Bone marrow (tissue), 2 donors: Measurements from ENCODE around the gene ZNF683.
"Not testable (repeated sequence)": the region's sequence is repeated elsewhere in the genome, so short reads cannot be mapped to it uniquely, and the experiment has no call there.

ENCODE experiments used
- DNase-seq, 2 donors: peaks; one replicate each; lab custom pipeline; 2025; lab: John Stamatoyannopoulos, UW

ZNF683 gene

GRCh38 chr1:26372611-26373010, at the start of gene ZNF683:
TSS of gene ZNF683 (minus strand) at chr1:26372750. CDS start at chr1:26368571, 4,179 bp downstream.
- not testable (repeated sequence) for DNase-seq

- no peak for DNase-seq
These were observed 46.9 kb upstream of the ZNF683 start for GRCh38 chr1:26419494-26419893.

GRCh38 chr1:26418865-26419349, 46.4 kb upstream of the ZNF683 start:
- DNase-seq = no peak

- DNase-seq = peak; percentile 34 to 56
These were observed 44.7 kb upstream of the ZNF683 start for GRCh38 chr1:26417111-26417759.

GRCh38 chr1:26413031-26413430, 40.5 kb upstream of the ZNF683 start:
- no peak for DNase-seq

GRCh38 chr1:26412180-26412840, 39.8 kb upstream of the ZNF683 start:
- no peak for DNase-seq

GRCh38 chr1:26411624-26412074, 39.1 kb upstream of the ZNF683 start:
- no peak for DNase-seq

GRCh38 chr1:26410706-26411623, 38.4 kb upstream of the ZNF683 start, which contains the start of gene LIN28A:
TSS of gene LIN28A (plus strand) at chr1:26410817. CDS start at chr1:26410892, 75 bp downstream.
- no peak for DNase-seq

- no peak for DNase-seq
These were observed 36.7 kb upstream of the ZNF683 start for GRCh38 chr1:26409191-26409807.

GRCh38 chr1:26408604-26409003, 36.1 kb upstream of the ZNF683 start:
- peak; percentile 30 to 44 for DNase-seq

- no peak for DNase-seq
These were observed 32.8 kb upstream of the ZNF683 start for GRCh38 chr1:26405281-26405915.

GRCh38 chr1:26404641-26405040, 32.1 kb upstream of the ZNF683 start:
- DNase-seq = no peak

GRCh38 chr1:26403656-26404055, 31.1 kb upstream of the ZNF683 start:
- no peak for DNase-seq

GRCh38 chr1:26401891-26402290, 29.3 kb upstream of the ZNF683 start:
- DNase-seq = no peak

GRCh38 chr1:26399034-26399433, 26.5 kb upstream of the ZNF683 start:
- no peak for DNase-seq

GRCh38 chr1:26395754-26396153, 23.2 kb upstream of the ZNF683 start:
- no peak for DNase-seq

- peak in 1 of 2 donors; percentile 50 for DNase-seq
These were observed 18.9 kb upstream of the ZNF683 start for GRCh38 chr1:26391450-26391849.

GRCh38 chr1:26389604-26390247, 17.2 kb upstream of the ZNF683 start:
- DNase-seq = no peak

- no peak for DNase-seq
These were observed 16.4 kb upstream of the ZNF683 start for GRCh38 chr1:26388791-26389445.

- DNase-seq = no peak
These were observed 14.9 kb upstream of the ZNF683 start for GRCh38 chr1:26387447-26387846.
